Ishikawa (cell line): ENCODE results near the gene ATXN10.

Source experiments
- CEBPB ChIP-seq: IDR thresholded peaks from 2 replicates; pipeline ENCODE4 v1.6.1; 2012
- CREB1 ChIP-seq: IDR thresholded peaks from 2 replicates; pipeline ENCODE4 v1.6.1; 2012; ENCODE audit warnings: low read depth
- EGR1 ChIP-seq: IDR thresholded peaks from 2 replicates; pipeline ENCODE4 v1.6.1; 2012
- EP300 ChIP-seq: IDR thresholded peaks from 2 replicates; pipeline ENCODE4 v1.6.1; 2012; ENCODE audit warnings: borderline replicate concordance
- FOXM1 ChIP-seq: IDR thresholded peaks from 2 replicates; pipeline ENCODE4 v1.6.1; 2012; ENCODE audit warnings: low read depth, borderline replicate concordance
- NFIC ChIP-seq: IDR thresholded peaks from 2 replicates; pipeline ENCODE4 v1.6.1; 2012
- RAD21 ChIP-seq: IDR thresholded peaks from 2 replicates; pipeline ENCODE4 v1.6.1; 2012; ENCODE audit warnings: low read depth
- TAF1 ChIP-seq: IDR thresholded peaks from 2 replicates; pipeline ENCODE4 v1.6.1; 2012; ENCODE audit warnings: low read depth, mild to moderate bottlenecking
- TCF12 ChIP-seq: IDR thresholded peaks from 2 replicates; pipeline ENCODE4 v1.6.1; 2012; ENCODE audit warnings: low read depth
- TEAD4 ChIP-seq: IDR thresholded peaks from 2 replicates; pipeline ENCODE4 v1.6.1; 2012
- USF1 ChIP-seq: IDR thresholded peaks from 2 replicates; pipeline ENCODE4 v1.6.1; 2012
- YY1 ChIP-seq: IDR thresholded peaks from 2 replicates; pipeline ENCODE4 v1.6.1; 2012; ENCODE audit warnings: low read depth
- ZBTB7A ChIP-seq: IDR thresholded peaks from 2 replicates; pipeline ENCODE4 v1.6.1; 2012; ENCODE audit warnings: low read depth
- TF ChIP-seq, protein P1 (sequence below): IDR thresholded peaks from 2 replicates; pipeline ENCODE4 v1.6.1; 2012
- TF ChIP-seq, protein P2 (sequence below): IDR thresholded peaks from 2 replicates; pipeline ENCODE4 v1.6.1; 2012; ENCODE audit warnings: low read depth, mild to moderate bottlenecking

The ATXN10 gene

GRCh38 chr22:45743687-45744086 is 72.1 kb downstream of the ATXN10 start:
- TF ChIP-seq CEBPB, result no peak
- no peak for TF ChIP-seq CREB1

- TF ChIP-seq YY1, result no peak
- TF ChIP-seq, protein P1, sequence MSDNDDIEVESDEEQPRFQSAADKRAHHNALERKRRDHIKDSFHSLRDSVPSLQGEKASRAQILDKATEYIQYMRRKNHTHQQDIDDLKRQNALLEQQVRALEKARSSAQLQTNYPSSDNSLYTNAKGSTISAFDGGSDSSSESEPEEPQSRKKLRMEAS, result no peak
- no peak for TF ChIP-seq TCF12
- no peak for TF ChIP-seq CREB1
- no peak for TF ChIP-seq TEAD4
- TF ChIP-seq EP300, result no peak
- TF ChIP-seq CEBPB, result no peak
- no peak for TF ChIP-seq RAD21
- TF ChIP-seq USF1, result no peak
- no peak for TF ChIP-seq EGR1
- TF ChIP-seq ZBTB7A, result no peak
- TF ChIP-seq NFIC, result no peak
- TF ChIP-seq, protein P2, sequence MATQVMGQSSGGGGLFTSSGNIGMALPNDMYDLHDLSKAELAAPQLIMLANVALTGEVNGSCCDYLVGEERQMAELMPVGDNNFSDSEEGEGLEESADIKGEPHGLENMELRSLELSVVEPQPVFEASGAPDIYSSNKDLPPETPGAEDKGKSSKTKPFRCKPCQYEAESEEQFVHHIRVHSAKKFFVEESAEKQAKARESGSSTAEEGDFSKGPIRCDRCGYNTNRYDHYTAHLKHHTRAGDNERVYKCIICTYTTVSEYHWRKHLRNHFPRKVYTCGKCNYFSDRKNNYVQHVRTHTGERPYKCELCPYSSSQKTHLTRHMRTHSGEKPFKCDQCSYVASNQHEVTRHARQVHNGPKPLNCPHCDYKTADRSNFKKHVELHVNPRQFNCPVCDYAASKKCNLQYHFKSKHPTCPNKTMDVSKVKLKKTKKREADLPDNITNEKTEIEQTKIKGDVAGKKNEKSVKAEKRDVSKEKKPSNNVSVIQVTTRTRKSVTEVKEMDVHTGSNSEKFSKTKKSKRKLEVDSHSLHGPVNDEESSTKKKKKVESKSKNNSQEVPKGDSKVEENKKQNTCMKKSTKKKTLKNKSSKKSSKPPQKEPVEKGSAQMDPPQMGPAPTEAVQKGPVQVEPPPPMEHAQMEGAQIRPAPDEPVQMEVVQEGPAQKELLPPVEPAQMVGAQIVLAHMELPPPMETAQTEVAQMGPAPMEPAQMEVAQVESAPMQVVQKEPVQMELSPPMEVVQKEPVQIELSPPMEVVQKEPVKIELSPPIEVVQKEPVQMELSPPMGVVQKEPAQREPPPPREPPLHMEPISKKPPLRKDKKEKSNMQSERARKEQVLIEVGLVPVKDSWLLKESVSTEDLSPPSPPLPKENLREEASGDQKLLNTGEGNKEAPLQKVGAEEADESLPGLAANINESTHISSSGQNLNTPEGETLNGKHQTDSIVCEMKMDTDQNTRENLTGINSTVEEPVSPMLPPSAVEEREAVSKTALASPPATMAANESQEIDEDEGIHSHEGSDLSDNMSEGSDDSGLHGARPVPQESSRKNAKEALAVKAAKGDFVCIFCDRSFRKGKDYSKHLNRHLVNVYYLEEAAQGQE, result no peak
- TF ChIP-seq FOXM1, result no peak
- no peak for TF ChIP-seq TAF1
Observed at GRCh38 chr22:45744442-45744841, 72.8 kb downstream of the ATXN10 start.

DNA sequence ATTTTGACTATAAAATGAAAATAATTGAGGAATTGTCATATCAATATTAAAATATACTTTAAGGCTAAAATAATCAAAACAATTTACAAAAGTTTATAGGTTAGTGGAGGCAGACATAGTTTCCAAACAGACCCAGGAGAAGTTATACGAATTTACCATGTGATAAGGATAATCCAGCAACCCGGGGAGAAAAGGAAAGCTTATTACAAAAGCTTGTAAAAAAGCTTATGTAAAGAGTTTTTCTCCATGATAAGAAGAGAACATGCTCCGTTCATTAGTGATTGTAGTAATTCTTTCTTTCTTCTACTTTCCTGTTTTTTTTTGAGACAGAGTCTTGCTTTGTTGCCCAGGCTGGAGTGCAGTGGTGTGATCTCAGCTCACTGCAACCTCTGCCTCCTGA is 79.0 kb downstream of the ATXN10 start:
- no peak for TF ChIP-seq TCF12
- no peak for TF ChIP-seq TEAD4
- no peak for TF ChIP-seq FOXM1
- TF ChIP-seq ZBTB7A, result no peak
- TF ChIP-seq EP300, result no peak
- TF ChIP-seq, protein P2, result no peak
- no peak for TF ChIP-seq CEBPB
- no peak for TF ChIP-seq YY1
- no peak for TF ChIP-seq RAD21
- no peak for TF ChIP-seq USF1
- TF ChIP-seq NFIC, result no peak
- no peak for TF ChIP-seq EGR1
- no peak for TF ChIP-seq CREB1
- TF ChIP-seq, protein P1, result no peak
- no peak for TF ChIP-seq TAF1

DNA sequence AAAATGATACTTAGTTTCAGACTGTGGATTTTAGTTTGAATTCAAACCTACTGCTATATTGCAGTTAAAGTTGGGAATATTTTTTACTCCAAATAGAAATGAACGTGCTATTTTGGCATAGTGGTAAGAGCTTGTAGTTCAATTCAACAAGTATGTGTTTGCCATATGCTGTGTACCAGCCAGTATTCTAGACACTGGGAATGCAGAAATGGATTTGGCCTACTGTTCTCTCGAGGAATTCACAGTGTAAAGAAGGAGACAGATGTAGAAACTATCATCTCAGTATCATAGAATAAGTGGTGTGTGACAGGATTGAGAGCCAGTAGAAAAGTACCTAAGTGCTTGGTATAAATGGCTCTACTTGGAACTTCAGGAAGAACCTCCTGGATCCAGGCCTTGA is 80.4 kb downstream of the ATXN10 start:
- TF ChIP-seq TAF1 (no peak), RAD21 (no peak), CEBPB (no peak)

DNA sequence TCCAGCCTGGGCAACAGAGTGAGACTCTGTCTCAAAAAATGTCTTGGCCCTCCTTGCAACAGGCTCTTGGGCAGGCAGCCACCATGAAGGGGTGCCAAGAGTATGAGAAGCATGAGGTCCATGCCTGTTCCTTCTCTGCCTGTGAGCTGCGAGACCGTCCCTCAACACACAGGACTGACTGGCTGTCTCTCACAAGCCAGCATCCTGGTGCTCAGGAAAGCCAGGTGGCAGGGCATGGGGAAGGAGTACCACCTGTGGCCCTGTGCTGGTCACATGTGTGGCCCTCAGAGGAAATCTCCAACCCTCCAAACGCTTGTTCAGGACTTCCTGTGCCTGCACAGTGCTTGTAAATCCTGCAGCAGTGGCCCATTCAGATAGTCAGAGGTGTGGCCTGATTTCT is 83.2 kb downstream of the ATXN10 start:
- TF ChIP-seq USF1, result no peak
- no peak for TF ChIP-seq CEBPB
- no peak for TF ChIP-seq FOXM1
- TF ChIP-seq EP300, result no peak
- no peak for TF ChIP-seq EGR1
- TF ChIP-seq, protein P2, result no peak
- TF ChIP-seq TAF1, result no peak
- no peak for TF ChIP-seq TCF12
